Measurements from ENCODE around the gene DNHD1.

Gene DNHD1

DNA sequence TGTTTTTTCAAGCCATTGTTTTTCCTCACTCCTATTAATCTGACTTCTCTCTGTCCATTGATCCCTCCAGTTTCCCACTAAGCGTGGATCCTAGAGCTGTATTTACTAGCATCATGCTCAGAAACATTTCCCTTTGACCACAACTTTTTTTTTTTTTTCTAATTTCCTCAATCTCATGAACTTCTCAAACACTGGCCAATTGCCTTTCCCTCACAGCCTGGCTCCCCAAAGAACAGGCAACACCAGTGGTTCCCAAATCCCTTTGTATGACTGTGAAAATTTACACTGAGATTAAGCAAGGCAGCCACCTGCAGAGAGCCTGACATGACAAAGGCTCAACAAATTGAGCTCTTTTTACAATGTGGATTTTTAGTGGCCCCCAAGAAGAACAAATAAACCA is 123.6 kb downstream of the DNHD1 start:
- Mint-ChIP-seq H3K4me1 (peaks cover 10% of the 10 kb centered on the region), H3K27me3 (no peaks in the 10 kb centered on the region), H3K9me3 (no peaks in the 10 kb centered on the region), H3K4me3 (no peak overlapping the region), H3K27ac (ENCODE audit: low read depth) (no peak overlapping the region), H3K36me3 (ENCODE audit: insufficient read depth) (peaks cover 7% of the 10 kb centered on the region)
- DNase-seq (ENCODE audit: low spot score in 2 of 2) (no peak), ATAC-seq (replicated peaks; ENCODE audit: extremely low read depth, poor library complexity, severe bottlenecking) (no peak)
